HepG2 (cell line): Measurements from ENCODE around the gene ATP1A2. TPM values are rescaled to one million over a fixed set of nuclear protein-coding genes. Genes with fewer than 3 reads are reported as not detected.

Source experiments
- ATAC-seq: fragments of 200-7000 bp; cut with Tn5 transposase; 3 replicates; pipeline ENCODE4 v1.9.1; 2020; ENCODE audit warnings: mild to moderate bottlenecking, moderate library complexity
- BruUV-seq: library from RNA; stranded (reverse); fragments of 400-500 nt; replicated peaks from 2 replicates; lab custom pipeline; 2021; lab: Mats Ljungman, UMichigan
- CTCF ChIA-PET: fragments of 300-600 bp; formaldehyde crosslinking; extraction: SDS; loops from one replicate; lab custom pipeline; 2021; ENCODE audit warnings: low total read pairs, inconsistent platforms, low intra/inter-chr PET ratio; lab: Yijun Ruan, JAX
- POLR2A ChIA-PET: fragments of 350-600 bp; sonication (Branson Sonifier 250); formaldehyde crosslinking; loops from one replicate; lab custom pipeline; 2020; ENCODE audit warnings: antibody characterized with exemption, inconsistent platforms; lab: Yijun Ruan, JAX
- DNase-seq: peaks from one replicate; pipeline ENCODE4 v3.0.0-alpha.2; 2015; ENCODE audit warnings: low spot score
- FAIRE-seq: peaks from 3 replicates; lab custom pipeline; 2011; peaks lifted over from hg19 to GRCh38; lab: Jason Lieb, UNC
- H2AFZ ChIP-seq: one replicate; pipeline ENCODE4 v1.6.1; 2011; ENCODE audit warnings: low read length, inconsistent platforms
- H3K27ac ChIP-seq: fragments of 300-600 bp; 3 replicates; pipeline ENCODE4 v1.8.0; 2011; ENCODE audit warnings: mixed run types, mild to moderate bottlenecking, mixed read lengths, low read length, inconsistent platforms; ENCODE audit not compliant: insufficient read depth; ENCODE audit errors: extremely low read length
- H3K27me3 ChIP-seq, 2 experiments: fragments of 200-600 bp in 1 of 2; 2 replicates in 1 of 2; 3 replicates in 1 of 2; pipeline versions ENCODE4 v1.6.0 to v1.8.0; 2011; ENCODE audit warnings: low read length in 2 of 2, mild to moderate bottlenecking in 2 of 2, moderate library complexity in 2 of 2, inconsistent platforms in 1 of 2; ENCODE audit not compliant: insufficient read depth in 2 of 2, control insufficient read depth in 1 of 2
- H3K36me3 ChIP-seq, 2 experiments: fragments of 200-600 bp in 1 of 2; replicated peaks in 1 of 2; 2 replicates in 1 of 2; 3 replicates in 1 of 2; pipeline versions ENCODE4 v1.5.1 to v1.8.0; 2011; ENCODE audit warnings: low read length in 2 of 2, inconsistent platforms in 1 of 2; ENCODE audit not compliant: insufficient read depth in 2 of 2, control insufficient read depth in 1 of 2
- H3K4me1 ChIP-seq: 2 replicates; pipeline ENCODE4 v1.5.1; 2012; ENCODE audit warnings: low read length, inconsistent platforms; ENCODE audit not compliant: insufficient read depth
- H3K4me2 ChIP-seq: 2 replicates; pipeline ENCODE4 v1.6.0; 2011; ENCODE audit warnings: low read depth, low read length, inconsistent platforms
- H3K4me3 ChIP-seq, 3 experiments: fragments of 200-600 bp in 1 of 3; sonication (generic), shearing (Covaris generic) in 1 of 3; replicated peaks in 1 of 3; 2 replicates each; pipeline ENCODE4 v1.5.1; 2011 to 2016; ENCODE audit warnings: low read length in 3 of 3, inconsistent platforms in 2 of 3, low read depth in 2 of 3, mild to moderate bottlenecking in 2 of 3, control low read depth in 1 of 3, mixed read lengths in 1 of 3; ENCODE audit not compliant: insufficient read depth in 1 of 3
- H3K79me2 ChIP-seq: one replicate; pipeline ENCODE4 v1.6.1; 2011; ENCODE audit warnings: low read length, inconsistent platforms; ENCODE audit not compliant: insufficient read depth
- H3K9ac ChIP-seq: 2 replicates; pipeline ENCODE4 v1.6.0; 2011; ENCODE audit warnings: mild to moderate bottlenecking, low read depth, low read length, inconsistent platforms; ENCODE audit not compliant: insufficient read depth
- H3K9me3 ChIP-seq: 2 replicates; pipeline ENCODE4 v1.5.1; 2012; ENCODE audit warnings: mild to moderate bottlenecking, low read length
- H4K20me1 ChIP-seq: 2 replicates; pipeline ENCODE4 v1.6.0; 2011; ENCODE audit warnings: inconsistent platforms, mild to moderate bottlenecking, low read length, moderate library complexity; ENCODE audit not compliant: insufficient read depth
- AGO2 ChIP-seq: fragments of 200-400 bp; formaldehyde crosslinking; optimal IDR thresholded peaks from 2 replicates; pipeline ENCODE3; 2017; ENCODE audit warnings: mild to moderate bottlenecking, low read depth, low read length, moderate library complexity
- AHR ChIP-seq: IDR thresholded peaks from 2 replicates; pipeline ENCODE4 v1.6.1; 2018; ENCODE audit warnings: missing genetic modification reagents, missing compliant biosample characterization
- CHD2 ChIP-seq: IDR thresholded peaks from 2 replicates; pipeline ENCODE4 v1.6.1; 2011; ENCODE audit warnings: low read depth, low read length, improper control_type of control experiment
- MYPOP ChIP-seq: sonication (generic); formaldehyde crosslinking; IDR thresholded peaks from 2 replicates; pipeline ENCODE4 v1.8.1; 2023; ENCODE audit warnings: mild to moderate bottlenecking, moderate library complexity, missing genetic modification reagents
- NFE2L1 ChIP-seq: sonication (generic); formaldehyde crosslinking; IDR thresholded peaks from 2 replicates; pipeline ENCODE4 v1.4.0; 2020; ENCODE audit warnings: missing genetic modification reagents, mild to moderate bottlenecking, borderline replicate concordance
- PLRG1 ChIP-seq: fragments of 450-650 bp; conservative IDR thresholded peaks from 2 replicates; pipeline ENCODE4 v1.6.1; 2016
- RBFOX2 ChIP-seq: fragments of 200-400 bp; formaldehyde crosslinking; IDR thresholded peaks from 2 replicates; pipeline ENCODE4 v1.6.1; 2017; ENCODE audit warnings: low read depth, mild to moderate bottlenecking, low read length
- RCOR2 ChIP-seq: IDR thresholded peaks from 2 replicates; pipeline ENCODE4 v1.6.1; 2016; ENCODE audit warnings: missing biosample characterization, missing genetic modification reagents
- TARDBP ChIP-seq: sonication (generic); formaldehyde crosslinking; IDR thresholded peaks from 2 replicates; pipeline ENCODE4 v1.8.0; 2022; ENCODE audit warnings: mild to moderate bottlenecking, missing genetic modification reagents
- ZFP90 ChIP-seq: sonication (generic); formaldehyde crosslinking; IDR thresholded peaks from 2 replicates; pipeline ENCODE4 v1.8.0; 2022; ENCODE audit warnings: missing genetic modification reagents, mild to moderate bottlenecking, inconsistent platforms, borderline replicate concordance
- ZMYM3 ChIP-seq: sonication (generic); formaldehyde crosslinking; IDR thresholded peaks from 2 replicates; pipeline ENCODE4 v1.5.1; 2020; ENCODE audit warnings: mild to moderate bottlenecking, missing genetic modification reagents
- ZNF260 ChIP-seq: sonication (generic); formaldehyde crosslinking; IDR thresholded peaks from 2 replicates; pipeline ENCODE4 v1.4.0; 2020; ENCODE audit warnings: missing genetic modification reagents, low read depth, mild to moderate bottlenecking, borderline replicate concordance
- ZNF296 ChIP-seq: sonication (generic); formaldehyde crosslinking; conservative IDR thresholded peaks from 2 replicates; pipeline ENCODE4 v1.5.0; 2020; ENCODE audit warnings: mild to moderate bottlenecking, missing genetic modification reagents
- ZNF382 ChIP-seq: sonication (generic); formaldehyde crosslinking; IDR thresholded peaks from 2 replicates; pipeline ENCODE4 v1.5.0; 2020; ENCODE audit warnings: missing genetic modification reagents, mild to moderate bottlenecking, borderline replicate concordance
- ZNF383 ChIP-seq: sonication (generic); formaldehyde crosslinking; IDR thresholded peaks from 2 replicates; pipeline ENCODE4 v1.4.0; 2020; ENCODE audit warnings: missing genetic modification reagents, mild to moderate bottlenecking, borderline replicate concordance
- ZNF501 ChIP-seq: sonication (generic); formaldehyde crosslinking; IDR thresholded peaks from 2 replicates; pipeline ENCODE4 v1.5.1; 2020; ENCODE audit warnings: mild to moderate bottlenecking, moderate library complexity, missing genetic modification reagents
- ZNF563 ChIP-seq: sonication (generic); formaldehyde crosslinking; IDR thresholded peaks from 2 replicates; pipeline ENCODE4 v1.8.0; 2022; ENCODE audit warnings: mild to moderate bottlenecking, moderate library complexity, missing genetic modification reagents
- ZNF577 ChIP-seq: sonication (generic); formaldehyde crosslinking; IDR thresholded peaks from 2 replicates; pipeline ENCODE4 v1.4.0; 2020; ENCODE audit warnings: mild to moderate bottlenecking, low read depth, missing genetic modification reagents, borderline replicate concordance
- ZSCAN9 ChIP-seq: IDR thresholded peaks from 2 replicates; pipeline ENCODE4 v1.6.1; 2016; ENCODE audit warnings: borderline replicate concordance
- WGBS: methylation state at CpG from one replicate; pipeline ENCODE4 v1.1.6; 2017; ENCODE audit warnings: low lambda C conversion rate; 5-methylcytosine and 5-hydroxymethylcytosine counted together
- in situ Hi-C: cut with HindIII; loops from 2 replicates; pipeline ENCODE4 v1.10.0; 2017; ENCODE audit warnings: low pct_unique_long_range_greater_than_20kb; ENCODE audit not compliant: extremely low pct_ligation_motif_present
- intact Hi-C: fragments of 100-400 bp; cut with micrococcal nuclease; formaldehyde crosslinking; loops from one replicate; pipeline ENCODE4 v1.10.0; 2022; ENCODE audit not compliant: unreplicated experiment
- polyA plus RNA-seq, 8 experiments: library from polyadenylated mRNA; depleted of rRNA in 3 of 8; stranded (reverse) in 7 of 8; unstranded in 1 of 8; fragments of >200 nt; fragmentation: Illumina TruSeq in 4 of 8; extraction: Trizol in 4 of 8; gene quantifications; 2 replicates each; pipeline versions ENCODE4 v1.2.1 to v1.2.3, GENCODE V29; 2011 to 2016; ENCODE audit warnings: low read depth in 4 of 8, missing spikeins in 1 of 8, mixed read lengths in 1 of 8; ENCODE audit not compliant: insufficient read depth in 1 of 8
- total RNA-seq, 5 experiments: library from RNA; depleted of rRNA; stranded (reverse); fragments of >200 nt; fragmentation: Illumina TruSeq; extraction: Trizol; gene quantifications; 2 replicates each; pipeline ENCODE4 v1.2.3, GENCODE V29; 2016; ENCODE audit warnings: low read depth in 1 of 5
- TF ChIP-seq, protein P1 (sequence below): sonication (generic); formaldehyde crosslinking; IDR thresholded peaks from 2 replicates; pipeline ENCODE4 v1.4.0; 2020; ENCODE audit warnings: mild to moderate bottlenecking, missing genetic modification reagents

The ATP1A2 gene
- total and polyA plus RNA-seq, 2 of the 13 experiments (the other 11 are each of a cell fraction or from before 2014, with no cell fraction given), result 0.16 TPM; not detected in 1

DNA sequence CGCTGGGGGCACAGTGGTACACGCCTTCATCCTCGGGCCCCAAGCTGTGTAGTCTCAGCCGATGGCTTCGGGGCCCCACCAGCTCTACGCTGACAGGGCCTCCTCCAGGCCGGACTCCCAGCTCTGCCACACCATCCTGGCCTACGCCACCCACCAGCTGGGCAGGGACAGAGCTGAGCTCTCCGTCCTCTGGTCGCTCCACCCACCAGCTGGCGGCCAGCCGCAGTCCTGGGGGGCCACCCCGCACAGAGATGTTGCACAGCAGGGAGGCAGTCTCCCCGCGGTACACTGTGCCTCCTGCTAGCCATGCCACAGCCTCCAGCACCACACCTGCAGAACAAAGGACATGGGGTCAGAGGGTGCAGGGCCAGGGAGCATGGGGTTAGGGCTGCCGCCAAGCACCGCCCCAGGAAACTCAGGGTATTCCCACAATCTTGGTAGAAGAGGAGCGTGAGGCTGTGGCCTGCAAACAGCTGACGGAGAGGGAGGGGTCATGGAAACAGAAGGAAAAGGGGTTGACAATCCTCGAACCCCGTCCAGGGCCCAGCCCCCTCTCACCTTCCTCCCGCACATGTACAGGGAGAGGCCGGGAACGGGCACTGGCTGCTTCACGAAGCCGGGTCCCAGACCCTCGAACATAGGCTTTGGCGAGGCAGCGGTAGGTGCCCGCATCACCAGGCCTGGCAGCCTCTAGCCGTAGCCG is 23.0 kb upstream of the ATP1A2 start:
- Histone ChIP-seq H3K79me2 (peaks cover 13% of the 10 kb centered on the region), H3K27ac (no peak overlapping the region), H3K4me1 (peaks cover 41% of the 10 kb centered on the region), H3K9me3 (no peaks in the 10 kb centered on the region), H3K36me3 (peaks cover 10 to 13% of the 10 kb centered on the region in 2 experiments; a peak in 4 of 5 replicates), H4K20me1 (no peaks in the 10 kb centered on the region), H2AFZ (no peak overlapping the region), H3K4me2 (no peak overlapping the region), H3K9ac (no peak overlapping the region), H3K27me3 (no peaks in the 10 kb centered on the region), H3K4me3 (no peak overlapping the region)
- POLR2A ChIA-PET, result no interaction called here
- in situ Hi-C loops, result no loop called here
- TF ChIP-seq RBFOX2 (0 out of 2 replicates have a peak, but pooled peaks have one; percentile 33), ZNF501 (CRISPR knock-in tag) (no peak), AGO2 (peak; percentile 42)
- intact Hi-C loops, result no loop called here
- BruUV-seq, result no TSS peak
- DNase-seq, result no peak
- ATAC-seq, result no peak
- FAIRE-seq, result no peak
- 98% methylated on average over 10 of the region's 32 CpGs for WGBS
- CTCF ChIA-PET, result no interaction called here

DNA sequence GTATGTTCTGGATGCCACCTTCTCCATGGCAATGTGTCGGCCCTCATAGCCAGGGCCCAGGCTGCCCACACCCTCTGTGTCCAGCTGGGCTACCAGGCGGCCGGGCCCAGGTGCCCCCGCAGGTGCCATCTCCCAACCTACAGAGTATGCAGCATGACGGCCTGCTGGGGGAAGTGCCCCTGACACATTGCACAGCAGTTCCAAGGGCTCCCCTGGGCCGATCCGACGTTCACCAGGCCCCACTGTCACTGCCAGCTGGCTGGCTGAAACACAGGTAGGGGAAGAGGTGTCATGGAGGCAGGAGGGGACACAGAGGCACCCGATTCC is 22.5 kb upstream of the ATP1A2 start:
- H3K27ac ChIP-seq, result no peak overlapping the region
- intact Hi-C loops (no loop called here), in situ Hi-C loops (no loop called here)
- 100% methylated on average over 5 of the region's 9 CpGs for WGBS
- peaks cover 10 to 13% of the 10 kb centered on the region in 2 experiments; a peak in 4 of 5 replicates for H3K36me3 ChIP-seq
- DNase-seq (no peak), FAIRE-seq (no peak), ATAC-seq (no peak)
- H3K27me3 ChIP-seq, result no peaks in the 10 kb centered on the region
- CTCF ChIA-PET, result no interaction called here
- no peak overlapping the region for H3K9ac ChIP-seq
- TF ChIP-seq ZSCAN9 (CRISPR knock-in tag) (no peak), ZNF260 (CRISPR knock-in tag) (no peak), ZMYM3 (CRISPR knock-in tag) (no peak), RCOR2 (no peak), ZNF296 (CRISPR knock-in tag) (no peak), PLRG1 (no peak), AHR (CRISPR knock-in tag) (no peak), ZNF382 (CRISPR knock-in tag) (no peak), NFE2L1 (CRISPR knock-in tag) (no peak), ZNF563 (CRISPR knock-in tag) (no peak), ZFP90 (CRISPR knock-in tag) (no peak), TARDBP (no peak), ZNF577 (CRISPR knock-in tag) (no peak), MYPOP (CRISPR knock-in tag) (no peak), ZNF383 (CRISPR knock-in tag) (no peak), CHD2 (no peak)
- TF ChIP-seq, protein P1, sequence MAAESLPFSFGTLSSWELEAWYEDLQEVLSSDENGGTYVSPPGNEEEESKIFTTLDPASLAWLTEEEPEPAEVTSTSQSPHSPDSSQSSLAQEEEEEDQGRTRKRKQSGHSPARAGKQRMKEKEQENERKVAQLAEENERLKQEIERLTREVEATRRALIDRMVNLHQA, result no peak
- peaks cover 43% of the 10 kb centered on the region for H3K4me1 ChIP-seq
- no peaks in the 10 kb centered on the region for H4K20me1 ChIP-seq
- H3K79me2 ChIP-seq, result peaks cover 17% of the 10 kb centered on the region
- no peak overlapping the region for H3K4me2 ChIP-seq
- no peak overlapping the region for H3K4me3 ChIP-seq
- no peak overlapping the region for H2AFZ ChIP-seq
- POLR2A ChIA-PET, result no interaction called here
- H3K9me3 ChIP-seq, result no peaks in the 10 kb centered on the region
- BruUV-seq, result no TSS peak
